HCT116 (cell line): ENCODE measurements around the gene LIN9. TPM values are rescaled to one million over a fixed set of nuclear protein-coding genes. Genes with fewer than 3 reads are reported as not detected.

ENCODE experiments used
- ATAC-seq: fragments of 200-7000 bp; cut with Tn5 transposase; 2 replicates; pipeline ENCODE4 v1.9.1; 2020; ENCODE audit warnings: mild to moderate bottlenecking, moderate library complexity
- BruUV-seq: library from RNA; stranded (reverse); fragments of 400-500 nt; replicated peaks from 2 replicates; lab custom pipeline; 2021; lab: Mats Ljungman, UMichigan
- CTCF ChIA-PET: fragments of 300-600 bp; sonication (Branson Sonifier 250); formaldehyde crosslinking; loops from one replicate; lab custom pipeline; 2021; ENCODE audit warnings: antibody characterized with exemption; lab: Charles Lee
- POLR2A ChIA-PET: fragments of 300-600, 350-600 bp; sonication (Branson Sonifier 250); formaldehyde crosslinking; loops from one replicate; lab custom pipeline; 2021; ENCODE audit warnings: antibody characterized with exemption; lab: Charles Lee
- RAD21 ChIA-PET, 2 experiments: fragments of 300-600 bp; sonication (Branson Sonifier 250); formaldehyde crosslinking; loops; one replicate each; lab custom pipeline; 2023; ENCODE audit warnings: low total read pairs in 2 of 2; ENCODE audit not compliant: uncharacterized antibody in 2 of 2, unreplicated experiment in 2 of 2, low non-redundant PET in 1 of 2; lab: Charles Lee
- DNase-seq: peaks from one replicate; pipeline ENCODE4 v3.0.0-alpha.2; 2010; ENCODE audit warnings: low read depth, low spot score
- H2AFZ ChIP-seq: fragments of 200-600 bp; shearing (Covaris generic), sonication (generic); 2 replicates; pipeline ENCODE4 v1.6.1; 2017; ENCODE audit warnings: low read depth, mixed run types, mixed read lengths, antibody characterized with exemption, low read length; ENCODE audit not compliant: poor library complexity, severe bottlenecking
- H3K27ac ChIP-seq: 2 replicates; pipeline ENCODE4 v1.5.1; 2012; ENCODE audit warnings: low read depth, low read length
- H3K27me3 ChIP-seq: fragments of 200-600 bp; sonication (generic); 2 replicates; pipeline ENCODE4 v1.6.1; 2016; ENCODE audit warnings: mixed run types, low read length, mixed read lengths; ENCODE audit not compliant: insufficient read depth
- H3K36me3 ChIP-seq, 2 experiments: fragments of 200-500 bp in 1 of 2; fragments of 200-600 bp in 1 of 2; sonication (Bioruptor generic) in 1 of 2; sonication (generic) in 1 of 2; 2 replicates each; pipeline versions ENCODE4 v1.5.1 to v1.6.1; 2014 to 2016; ENCODE audit warnings: low read length in 2 of 2, inconsistent platforms in 1 of 2, mixed read lengths in 1 of 2, mixed run types in 1 of 2; ENCODE audit not compliant: insufficient read depth in 2 of 2, control insufficient read depth in 1 of 2
- H3K4me1 ChIP-seq, 2 experiments: fragments of 200-600 bp in 1 of 2; sonication (generic) in 1 of 2; 2 replicates each; pipeline versions ENCODE4 v1.5.1 to v1.6.1; 2012 to 2017; ENCODE audit warnings: low read length in 2 of 2, inconsistent platforms in 1 of 2, mild to moderate bottlenecking in 1 of 2, mixed read lengths in 1 of 2, mixed run types in 1 of 2, moderate library complexity in 1 of 2; ENCODE audit not compliant: insufficient read depth in 2 of 2, control insufficient read depth in 1 of 2
- H3K4me2 ChIP-seq: fragments of 200-600 bp; sonication (generic); 2 replicates; pipeline ENCODE4 v1.6.1; 2017; ENCODE audit warnings: mixed run types, low read length, mixed read lengths
- H3K4me3 ChIP-seq, 2 experiments: fragments of 200-600 bp in 1 of 2; sonication (generic) in 1 of 2; replicated peaks in 1 of 2; 2 replicates each; pipeline ENCODE4 v1.5.1; 2011 to 2016; ENCODE audit warnings: low read length in 2 of 2, control low read depth in 1 of 2, low read depth in 1 of 2, mild to moderate bottlenecking in 1 of 2, mixed read lengths in 1 of 2, mixed run types in 1 of 2
- H3K79me2 ChIP-seq: fragments of 200-600 bp; sonication (generic); 2 replicates; pipeline ENCODE4 v1.6.1; 2017; ENCODE audit warnings: mild to moderate bottlenecking, mixed run types, low read length, moderate library complexity, mixed read lengths; ENCODE audit not compliant: insufficient read depth
- H3K9ac ChIP-seq: fragments of 200-600 bp; sonication (generic); 2 replicates; pipeline ENCODE4 v1.6.1; 2016; ENCODE audit warnings: low read length, mixed read lengths
- H3K9me2 ChIP-seq: fragments of 200-600 bp; sonication (generic), shearing (Covaris generic); 2 replicates; pipeline ENCODE4 v1.6.1; 2017; ENCODE audit warnings: mixed run types, mild to moderate bottlenecking, moderate library complexity; ENCODE audit not compliant: insufficient read depth
- H3K9me3 ChIP-seq, 2 experiments: fragments of 200-500 bp in 1 of 2; fragments of 200-600 bp in 1 of 2; sonication (Bioruptor generic) in 1 of 2; sonication (generic) in 1 of 2; 2 replicates each; pipeline ENCODE4 v1.6.1; 2014 to 2017; ENCODE audit warnings: low read length in 2 of 2, mixed read lengths in 2 of 2, inconsistent platforms in 1 of 2, low read depth in 1 of 2, mild to moderate bottlenecking in 1 of 2, mixed run types in 1 of 2, moderate library complexity in 1 of 2; ENCODE audit not compliant: control insufficient read depth in 1 of 2, insufficient read depth in 1 of 2
- H4K20me1 ChIP-seq: fragments of 200-600 bp; sonication (generic), shearing (Covaris generic); 2 replicates; pipeline ENCODE4 v1.6.1; 2017; ENCODE audit warnings: mixed run types, mild to moderate bottlenecking, moderate library complexity; ENCODE audit not compliant: insufficient read depth
- ATF3 ChIP-seq: IDR thresholded peaks from 2 replicates; pipeline ENCODE4 v1.6.1; 2012
- CBX3 ChIP-seq: IDR thresholded peaks from 2 replicates; pipeline ENCODE4 v1.6.1; 2012; ENCODE audit warnings: low read depth
- CEBPB ChIP-seq: IDR thresholded peaks from 2 replicates; pipeline ENCODE4 v1.6.1; 2012; ENCODE audit warnings: low read depth
- CTCF ChIP-seq, 3 experiments: fragments of 200-600 bp in 1 of 3; sonication (generic) in 1 of 3; IDR thresholded peaks in 2 of 3; conservative IDR thresholded peaks in 1 of 3; 2 replicates each; pipeline ENCODE4 v1.5.1; 2012 to 2017; ENCODE audit warnings: low read depth in 2 of 3, low read length in 2 of 3, antibody characterized with exemption in 1 of 3, borderline replicate concordance in 1 of 3, control low read depth in 1 of 3, mild to moderate bottlenecking in 1 of 3, mixed read lengths in 1 of 3, mixed run types in 1 of 3, moderate library complexity in 1 of 3; ENCODE audit not compliant: insufficient read depth in 1 of 3
- EGR1 ChIP-seq: IDR thresholded peaks from 2 replicates; pipeline ENCODE4 v1.6.1; 2012; ENCODE audit warnings: low read depth
- ELF1 ChIP-seq: IDR thresholded peaks from 2 replicates; pipeline ENCODE4 v1.6.1; 2012; ENCODE audit warnings: low read depth, borderline replicate concordance
- EZH2 ChIP-seq: fragments of 200-600 bp; sonication (generic); IDR thresholded peaks from 2 replicates; pipeline ENCODE4 v1.6.1; 2017; ENCODE audit warnings: antibody characterized with exemption, mixed run types
- EZH2phosphoT487 ChIP-seq: fragments of 200-600 bp; IDR thresholded peaks from 2 replicates; pipeline ENCODE4 v1.6.1; 2018; ENCODE audit warnings: antibody characterized with exemption, borderline replicate concordance
- FOSL1 ChIP-seq: IDR thresholded peaks from 2 replicates; pipeline ENCODE4 v1.6.1; 2012; ENCODE audit warnings: low read depth
- JUND ChIP-seq: IDR thresholded peaks from 2 replicates; pipeline ENCODE4 v1.6.1; 2012
- MAX ChIP-seq: IDR thresholded peaks from 2 replicates; pipeline ENCODE4 v1.6.1; 2012
- POLR2A ChIP-seq: IDR thresholded peaks from 2 replicates; pipeline ENCODE4 v1.7.0; 2011; ENCODE audit warnings: borderline replicate concordance; ENCODE audit not compliant: insufficient read depth, insufficient read length; ENCODE audit errors: extremely low read depth
- POLR2AphosphoS5 ChIP-seq: IDR thresholded peaks from 2 replicates; pipeline ENCODE4 v1.6.1; 2011; ENCODE audit warnings: mild to moderate bottlenecking, low read depth, low read length, moderate library complexity
- RAD21 ChIP-seq: IDR thresholded peaks from 2 replicates; pipeline ENCODE4 v1.6.1; 2012; ENCODE audit warnings: low read depth, mild to moderate bottlenecking
- REST ChIP-seq: IDR thresholded peaks from 2 replicates; pipeline ENCODE4 v1.6.1; 2012; ENCODE audit warnings: low read depth
- SIN3A ChIP-seq: IDR thresholded peaks from 2 replicates; pipeline ENCODE4 v1.6.1; 2012; ENCODE audit warnings: low read depth
- SP1 ChIP-seq: IDR thresholded peaks from 2 replicates; pipeline ENCODE4 v1.6.1; 2012; ENCODE audit warnings: low read depth
- SRF ChIP-seq: IDR thresholded peaks from 2 replicates; pipeline ENCODE4 v1.6.1; 2012; ENCODE audit warnings: low read depth
- TCF7L2 ChIP-seq: IDR thresholded peaks from 2 replicates; pipeline ENCODE4 v1.7.0; 2011; ENCODE audit warnings: borderline replicate concordance, inconsistent platforms; ENCODE audit not compliant: insufficient read depth, insufficient read length; ENCODE audit errors: extremely low read depth
- YY1 ChIP-seq: IDR thresholded peaks from 2 replicates; pipeline ENCODE4 v1.6.1; 2011; ENCODE audit warnings: low read length, low read depth, moderate library complexity, mild to moderate bottlenecking; ENCODE audit not compliant: insufficient replicate concordance; ENCODE audit errors: extremely low read depth
- ZFX ChIP-seq: fragments of 450-650 bp; IDR thresholded peaks from 2 replicates; pipeline ENCODE4 v1.6.1; 2017
- ZNF274 ChIP-seq: fragments of 200-500 bp; sonication (Bioruptor generic); IDR thresholded peaks from 2 replicates; pipeline ENCODE4 v1.6.1; 2014; ENCODE audit warnings: mild to moderate bottlenecking, low read depth, low read length, inconsistent platforms
- intact Hi-C: fragments of 100-400 bp; cut with micrococcal nuclease; formaldehyde crosslinking; loops from 2 replicates; pipeline ENCODE4 v1.10.0; 2022
- total RNA-seq: library from RNA; stranded (reverse); gene quantifications from one replicate; pipeline ENCODE4 v1.2.1, GENCODE V29; 2021; ENCODE audit not compliant: unreplicated experiment

LIN9 gene
- total RNA-seq, 1 experiment from 2014 or later, result 9.3 TPM

GRCh38 chr1:226314055-226314454 lies 5.1 kb upstream of the LIN9 start (continued):
- TF ChIP-seq CTCF (IDR thresholded peaks at IDR 0.05 in 2 of 3, conservative IDR thresholded peaks at IDR 0.05 in 1 of 3; ENCODE audit: borderline replicate concordance in 1 of 3, insufficient read depth in 1 of 3, low read depth in 2 of 3, low read length in 2 of 3), result no peak
- no peak for TF ChIP-seq RAD21
- TF ChIP-seq ATF3, result no peak
- TF ChIP-seq ZFX, result no peak
- no peak for TF ChIP-seq EZH2
- TF ChIP-seq JUND, result no peak
- TF ChIP-seq MAX, result no peak
- TF ChIP-seq, all 23 proteins: peak for 0

GRCh38 chr1:226312065-226312464 lies 3.1 kb upstream of the LIN9 start:
- DNase-seq, result no peak
- Histone ChIP-seq H3K4me1 (peaks cover 14 to 26% of the 10 kb centered on the region in 2 experiments), H3K27ac (no peak overlapping the region), H3K27me3 (no peaks in the 10 kb centered on the region), H3K9ac (no peak overlapping the region), H4K20me1 (no peaks in the 10 kb centered on the region), H3K4me3 (no peak overlapping the region), H3K79me2 (peaks cover 19% of the 10 kb centered on the region), H3K36me3 (no peaks in the 10 kb centered on the region), H2AFZ (no peak overlapping the region), H3K9me2 (no peaks in the 10 kb centered on the region), H3K9me3 (no peaks in the 10 kb centered on the region), H3K4me2 (no peak overlapping the region)
- no TSS peak for BruUV-seq
- intact Hi-C loops, result no loop called here
- ChIA-PET POLR2A (no interaction called here), CTCF (no interaction called here), RAD21 (no interaction called here)
- ATAC-seq, result no peak
- no peak for TF ChIP-seq REST
- no peak for TF ChIP-seq CBX3
- no peak for TF ChIP-seq TCF7L2
- no peak for TF ChIP-seq MAX
- TF ChIP-seq RAD21, result no peak
- TF ChIP-seq CEBPB, result no peak
- no peak for TF ChIP-seq EZH2phosphoT487
- no peak for TF ChIP-seq FOSL1
- no peak for TF ChIP-seq SP1
- TF ChIP-seq POLR2AphosphoS5, result no peak
- TF ChIP-seq ATF3, result no peak
- TF ChIP-seq POLR2A, result no peak
- no peak for TF ChIP-seq ELF1
- TF ChIP-seq SIN3A, result no peak
- TF ChIP-seq EZH2, result no peak
- TF ChIP-seq EGR1, result no peak
- no peak for TF ChIP-seq YY1
- TF ChIP-seq SRF, result no peak
- no peak for TF ChIP-seq ZNF274
